Mesothelial cell of epicardium (in vitro differentiated cells): ENCODE results near the gene FGA. TPM values are rescaled to one million over a fixed set of nuclear protein-coding genes. Genes with fewer than 3 reads are reported as not detected.

ENCODE experiments used
- DNase-seq, 2 experiments: peaks; one replicate each; pipeline ENCODE4 v3.0.0; 2021; ENCODE audit warnings: low spot score in 2 of 2; ENCODE audit not compliant: unreplicated experiment in 2 of 2
- H3K27ac Mint-ChIP-seq: 2 replicates; pipeline ENCODE4 v1.8.0; 2021; ENCODE audit warnings: mixed read lengths
- H3K27me3 Mint-ChIP-seq: 2 replicates; pipeline ENCODE4 v1.8.0; 2021; ENCODE audit warnings: low read depth, mixed read lengths
- H3K36me3 Mint-ChIP-seq: 2 replicates; pipeline ENCODE4 v1.8.0; 2021; ENCODE audit warnings: mixed read lengths
- H3K4me1 Mint-ChIP-seq: 2 replicates; pipeline ENCODE4 v1.8.0; 2021; ENCODE audit warnings: mixed read lengths
- H3K4me3 Mint-ChIP-seq: 2 replicates; pipeline ENCODE4 v1.8.0; 2021; ENCODE audit warnings: mild to moderate bottlenecking, moderate library complexity, mixed read lengths
- H3K9me3 Mint-ChIP-seq: 2 replicates; pipeline ENCODE4 v1.8.0; 2021; ENCODE audit warnings: mixed read lengths
- total RNA-seq: library from RNA; stranded (reverse); gene quantifications from 3 replicates; pipeline ENCODE4 v1.2.1, GENCODE V29; 2021
- TF ChIP-seq, protein P1 (sequence below): fragments of 200-600 bp; sonication (generic); IDR thresholded peaks from one replicate; pipeline ENCODE4 v1.5.0; 2021; ENCODE audit warnings: antibody characterized with exemption; ENCODE audit not compliant: unreplicated experiment

Gene FGA
- total RNA-seq, 1 donor from 2014 or later: not detected

DNA sequence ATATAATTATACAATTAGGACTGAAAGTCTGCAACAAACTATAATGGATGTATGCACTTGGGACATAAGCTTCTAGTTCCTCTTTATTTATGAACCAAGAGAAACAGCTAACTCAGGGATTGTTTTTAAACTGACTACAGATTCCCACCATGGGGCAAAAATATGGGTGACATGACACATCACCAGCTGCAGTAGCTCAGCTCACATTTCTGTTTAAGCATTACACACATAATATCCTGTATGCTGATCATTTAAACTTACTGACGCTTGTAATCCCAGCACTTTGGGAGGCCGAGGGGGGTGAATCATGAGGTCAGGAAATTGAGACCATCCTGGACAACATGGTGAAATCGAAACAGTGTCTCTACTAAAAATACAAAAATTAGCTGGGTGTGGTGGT is 16.2 kb downstream of the FGA start:
- H3K4me1 Mint-ChIP-seq: peaks cover 7% of the 10 kb centered on the region
- H3K36me3 Mint-ChIP-seq: no peaks in the 10 kb centered on the region
- H3K27me3 Mint-ChIP-seq: peaks cover 12% of the 10 kb centered on the region
- H3K27ac Mint-ChIP-seq: no peak overlapping the region
- H3K4me3 Mint-ChIP-seq: no peak overlapping the region
- H3K9me3 Mint-ChIP-seq: no peaks in the 10 kb centered on the region
- TF ChIP-seq, protein P1, sequence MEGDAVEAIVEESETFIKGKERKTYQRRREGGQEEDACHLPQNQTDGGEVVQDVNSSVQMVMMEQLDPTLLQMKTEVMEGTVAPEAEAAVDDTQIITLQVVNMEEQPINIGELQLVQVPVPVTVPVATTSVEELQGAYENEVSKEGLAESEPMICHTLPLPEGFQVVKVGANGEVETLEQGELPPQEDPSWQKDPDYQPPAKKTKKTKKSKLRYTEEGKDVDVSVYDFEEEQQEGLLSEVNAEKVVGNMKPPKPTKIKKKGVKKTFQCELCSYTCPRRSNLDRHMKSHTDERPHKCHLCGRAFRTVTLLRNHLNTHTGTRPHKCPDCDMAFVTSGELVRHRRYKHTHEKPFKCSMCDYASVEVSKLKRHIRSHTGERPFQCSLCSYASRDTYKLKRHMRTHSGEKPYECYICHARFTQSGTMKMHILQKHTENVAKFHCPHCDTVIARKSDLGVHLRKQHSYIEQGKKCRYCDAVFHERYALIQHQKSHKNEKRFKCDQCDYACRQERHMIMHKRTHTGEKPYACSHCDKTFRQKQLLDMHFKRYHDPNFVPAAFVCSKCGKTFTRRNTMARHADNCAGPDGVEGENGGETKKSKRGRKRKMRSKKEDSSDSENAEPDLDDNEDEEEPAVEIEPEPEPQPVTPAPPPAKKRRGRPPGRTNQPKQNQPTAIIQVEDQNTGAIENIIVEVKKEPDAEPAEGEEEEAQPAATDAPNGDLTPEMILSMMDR: no peak
- DNase-seq: no peak

DNA sequence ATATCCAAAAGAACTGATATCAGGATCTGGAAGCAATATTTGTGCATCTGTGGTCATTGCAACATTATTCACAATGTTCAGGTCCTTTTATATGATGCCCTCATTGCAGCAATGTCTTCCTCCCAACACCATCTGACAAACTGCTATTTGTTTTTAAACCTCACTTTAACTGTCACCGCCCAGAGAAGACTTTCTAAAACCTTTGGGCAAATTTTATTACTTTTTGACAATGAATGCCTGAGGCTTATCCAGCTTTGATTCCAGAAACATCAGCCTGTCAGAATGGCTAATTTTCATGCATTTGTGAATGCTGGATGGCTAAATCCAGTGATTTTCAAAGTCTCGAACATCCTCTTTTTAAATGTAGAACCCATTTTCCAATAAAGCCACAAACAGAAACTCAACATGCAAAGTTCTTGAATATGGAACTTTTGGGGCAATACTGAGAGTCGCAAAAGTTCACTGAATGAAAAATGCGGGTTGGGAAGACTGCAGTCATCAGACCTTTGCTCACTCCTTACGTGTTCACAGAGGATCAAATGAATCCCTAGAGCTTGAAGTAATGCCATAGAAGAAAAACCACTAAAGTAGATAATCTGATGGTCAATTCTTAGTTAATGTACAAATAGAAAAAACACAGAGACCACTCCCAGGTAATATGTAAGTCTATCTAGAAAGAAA is 17.2 kb downstream of the FGA start:
- no peak overlapping the region for H3K4me3 Mint-ChIP-seq
- DNase-seq: no peak
- H3K4me1 Mint-ChIP-seq: peaks cover 7% of the 10 kb centered on the region
- H3K27ac Mint-ChIP-seq: no peak overlapping the region
- peaks cover 8% of the 10 kb centered on the region for H3K27me3 Mint-ChIP-seq
- H3K9me3 Mint-ChIP-seq: no peaks in the 10 kb centered on the region
- TF ChIP-seq, protein P1: no peak
- H3K36me3 Mint-ChIP-seq: no peaks in the 10 kb centered on the region

DNA sequence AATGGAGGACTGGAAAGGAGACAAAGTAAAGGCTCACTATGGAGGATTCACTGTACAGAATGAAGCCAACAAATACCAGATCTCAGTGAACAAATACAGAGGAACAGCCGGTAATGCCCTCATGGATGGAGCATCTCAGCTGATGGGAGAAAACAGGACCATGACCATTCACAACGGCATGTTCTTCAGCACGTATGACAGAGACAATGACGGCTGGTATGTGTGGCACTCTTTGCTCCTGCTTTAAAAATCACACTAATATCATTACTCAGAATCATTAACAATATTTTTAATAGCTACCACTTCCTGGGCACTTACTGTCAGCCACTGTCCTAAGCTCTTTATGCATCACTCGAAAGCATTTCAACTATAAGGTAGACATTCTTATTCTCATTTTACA is 21.0 kb downstream of the FGA start:
- no peak for DNase-seq
- TF ChIP-seq, protein P1: no peak
- Mint-ChIP-seq H3K27ac (no peak overlapping the region), H3K4me1 (no peaks in the 10 kb centered on the region), H3K27me3 (peaks cover 4% of the 10 kb centered on the region), H3K36me3 (no peaks in the 10 kb centered on the region), H3K9me3 (no peaks in the 10 kb centered on the region), H3K4me3 (no peak overlapping the region)

DNA sequence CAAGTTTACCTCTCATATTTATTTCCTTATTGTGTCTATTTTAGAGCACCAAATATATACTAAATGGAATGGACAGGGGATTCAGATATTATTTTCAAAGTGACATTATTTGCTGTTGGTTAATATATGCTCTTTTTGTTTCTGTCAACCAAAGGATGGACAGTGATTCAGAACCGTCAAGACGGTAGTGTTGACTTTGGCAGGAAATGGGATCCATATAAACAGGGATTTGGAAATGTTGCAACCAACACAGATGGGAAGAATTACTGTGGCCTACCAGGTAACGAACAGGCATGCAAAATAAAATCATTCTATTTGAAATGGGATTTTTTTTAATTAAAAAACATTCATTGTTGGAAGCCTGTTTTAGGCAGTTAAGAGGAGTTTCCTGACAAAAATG is 21.5 kb downstream of the FGA start:
- no peaks in the 10 kb centered on the region for H3K9me3 Mint-ChIP-seq
- H3K4me3 Mint-ChIP-seq: no peak overlapping the region
- DNase-seq: no peak
- TF ChIP-seq, protein P1: no peak
- H3K36me3 Mint-ChIP-seq: no peaks in the 10 kb centered on the region
- no peak overlapping the region for H3K27ac Mint-ChIP-seq
- H3K27me3 Mint-ChIP-seq: peaks cover 4% of the 10 kb centered on the region
- no peaks in the 10 kb centered on the region for H3K4me1 Mint-ChIP-seq

DNA sequence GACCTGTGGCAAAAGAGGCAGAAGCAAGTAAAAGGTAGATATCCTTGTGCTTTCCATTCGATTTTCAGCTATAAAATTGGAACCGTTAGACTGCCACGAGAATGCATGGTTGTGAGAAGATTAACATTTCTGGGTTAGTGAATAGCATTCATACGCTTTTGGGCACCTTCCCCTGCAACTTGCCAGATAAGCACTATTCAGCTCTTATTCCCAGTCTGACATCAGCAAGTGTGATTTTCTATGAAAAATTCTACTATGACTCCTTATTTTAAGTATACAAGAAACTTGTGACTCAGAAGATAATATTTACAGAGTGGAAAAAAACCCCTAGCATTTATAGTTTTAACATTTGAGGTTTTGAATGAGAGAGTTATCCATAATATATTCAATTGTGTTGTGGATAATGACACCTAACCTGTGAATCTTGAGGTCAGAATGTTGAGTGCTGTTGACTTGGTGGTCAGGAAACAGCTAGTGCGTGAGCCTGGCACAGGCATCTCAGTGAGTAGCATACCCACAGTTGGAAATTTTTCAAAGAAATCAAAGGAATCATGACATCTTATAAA is 23.8 kb downstream of the FGA start:
- no peak for DNase-seq
- no peaks in the 10 kb centered on the region for H3K9me3 Mint-ChIP-seq
- H3K36me3 Mint-ChIP-seq: no peaks in the 10 kb centered on the region
- TF ChIP-seq, protein P1: no peak
- peaks cover 13% of the 10 kb centered on the region for H3K4me1 Mint-ChIP-seq
- H3K27ac Mint-ChIP-seq: no peak overlapping the region
- peaks cover 2% of the 10 kb centered on the region for H3K27me3 Mint-ChIP-seq
- no peak overlapping the region for H3K4me3 Mint-ChIP-seq
